Activated naive CD4-positive, alpha-beta T cell treated with anti-CD3 and anti-CD28 coated beads, Interleukin-2, amount 50 U/mL, for 72 hours (primary cell): Measurements from ENCODE around the gene AKNAD1. TPM values are rescaled to one million over a fixed set of nuclear protein-coding genes. Genes with fewer than 3 reads are reported as not detected.

Experiments used
- ATAC-seq, 2 donors: fragments of 150-1000 bp; cut with Tn5 transposase; 2 replicates each; pipeline ENCODE4 v1.10.0; 2021; ENCODE audit warnings: mild to moderate bottlenecking in 2 of 2, moderate library complexity in 2 of 2
- DNase-seq, 2 donors: peaks; one replicate each; pipeline ENCODE4 v3.0.0; 2021 to 2022; ENCODE audit warnings: low spot score in 2 of 2
- H3K27ac Mint-ChIP-seq, 2 donors: one replicate each; pipeline ENCODE4 v1.8.0; 2022; ENCODE audit warnings: mild to moderate bottlenecking in 2 of 2, mixed read lengths in 2 of 2
- H3K36me3 Mint-ChIP-seq, 2 donors: one replicate each; pipeline ENCODE4 v1.8.0; 2022; ENCODE audit warnings: mixed read lengths in 2 of 2
- H3K9me3 Mint-ChIP-seq, 2 donors: one replicate each; pipeline ENCODE4 v1.8.0; 2022; ENCODE audit warnings: mixed read lengths in 2 of 2
- total RNA-seq, 2 donors: library from RNA; stranded (reverse); gene quantifications; one replicate each; pipeline ENCODE4 v1.2.3, GENCODE V29; 2022

AKNAD1 gene
- total RNA-seq, 2 donors from 2014 or later, result not detected

DNA sequence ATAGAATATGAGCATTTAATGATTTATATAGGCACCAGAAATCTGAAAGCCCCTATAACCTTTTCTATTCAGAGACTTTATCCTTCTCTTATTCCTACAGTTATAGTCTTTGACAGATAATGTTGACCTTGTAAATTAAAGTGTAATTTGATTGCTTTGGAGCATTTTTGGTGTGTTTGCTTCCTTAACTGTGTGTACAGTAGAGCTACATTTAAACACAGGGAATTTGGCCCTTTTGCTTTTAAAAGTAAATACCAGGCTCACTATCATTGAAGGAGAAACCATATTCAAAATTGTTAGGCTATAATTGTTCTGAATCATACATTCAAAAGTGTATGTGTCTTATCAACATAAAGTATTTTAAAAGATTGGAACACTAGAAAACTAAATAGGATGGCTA is 77.4 kb downstream of the AKNAD1 start:
- Mint-ChIP-seq H3K27ac (no peak overlapping the region), H3K9me3 (peaks cover 0 to 6% of the 10 kb centered on the region in 2 donors), H3K36me3 (peaks cover 16 to 25% of the 10 kb centered on the region in 2 donors)
- no peak for DNase-seq
- no peak for ATAC-seq

DNA sequence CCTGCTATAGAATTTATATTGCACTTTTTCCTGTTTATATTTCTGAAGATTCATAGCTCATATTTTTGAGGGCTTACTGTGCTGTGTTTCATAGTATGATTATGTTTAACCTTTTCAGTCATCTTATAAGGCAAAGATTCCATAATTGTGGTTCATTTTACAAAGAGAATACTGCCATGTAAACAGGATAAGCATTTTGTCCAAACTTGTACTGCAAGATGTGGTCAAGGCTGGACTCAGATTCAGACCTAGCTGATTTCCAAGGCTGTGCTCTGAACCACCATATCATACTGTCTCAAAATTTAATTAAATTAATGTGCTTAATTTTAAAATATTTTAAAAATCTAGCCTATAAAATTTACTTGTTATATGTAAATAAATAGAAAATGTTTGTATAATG is 79.1 kb downstream of the AKNAD1 start:
- no peak for DNase-seq
- ATAC-seq, result no peak
- H3K27ac Mint-ChIP-seq, result no peak overlapping the region
- H3K36me3 Mint-ChIP-seq, result peaks cover 5 to 10% of the 10 kb centered on the region in 2 donors
- no peaks in the 10 kb centered on the region for H3K9me3 Mint-ChIP-seq

DNA sequence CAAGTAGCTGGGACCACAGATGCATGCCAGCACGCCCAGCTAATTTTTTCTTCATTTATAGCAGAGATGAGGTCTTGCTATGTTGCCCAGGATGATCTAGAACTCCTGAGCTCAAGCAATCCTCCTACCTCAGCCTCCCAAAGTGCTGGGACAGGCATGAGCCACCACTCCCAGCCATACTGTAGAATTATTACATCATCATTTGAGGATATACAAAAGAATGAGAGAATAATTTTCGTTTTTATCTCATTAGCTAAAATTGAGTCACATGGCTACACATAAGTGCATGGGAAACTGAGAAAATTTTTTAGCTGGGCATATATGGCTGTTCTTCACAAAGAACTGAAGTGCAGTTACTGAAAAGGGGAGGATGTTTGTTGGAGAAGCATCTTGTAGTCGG is 89.2 kb downstream of the AKNAD1 start:
- DNase-seq, result no peak

DNA sequence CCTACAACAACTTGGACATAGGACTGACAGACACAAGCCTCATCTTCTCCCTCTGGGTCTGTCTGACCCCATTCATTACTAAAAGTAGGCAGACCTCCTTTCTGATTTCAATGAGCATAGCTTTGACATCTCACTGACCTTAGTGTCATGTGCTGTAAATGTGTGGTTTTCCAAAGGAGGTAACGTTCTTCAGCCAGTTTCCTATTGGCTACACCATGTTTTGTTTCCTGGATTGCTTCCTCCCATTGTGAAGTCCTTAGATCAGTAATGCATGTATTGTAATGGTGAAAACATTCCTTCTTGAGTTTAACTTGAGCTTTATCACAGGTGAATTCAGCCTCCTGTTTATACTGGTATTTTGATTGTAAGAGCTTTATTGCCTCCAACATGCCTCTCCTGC is 89.8 kb downstream of the AKNAD1 start:
- Mint-ChIP-seq H3K36me3 (peaks cover 0 to 5% of the 10 kb centered on the region in 2 donors), H3K27ac (no peak overlapping the region), H3K9me3 (no peaks in the 10 kb centered on the region)
- ATAC-seq, result no peak
- no peak for DNase-seq

More for the DNA sequence above, 89.2 kb downstream of the AKNAD1 start:
- H3K9me3 Mint-ChIP-seq, result no peaks in the 10 kb centered on the region
- no peak for ATAC-seq
- no peak overlapping the region for H3K27ac Mint-ChIP-seq
- H3K36me3 Mint-ChIP-seq, result peaks cover 0 to 1% of the 10 kb centered on the region in 2 donors

Other genes with a start within 250 kb of the AKNAD1 start
- 10 to 100 TPM; 14.3 to 14.5 TPM for gene HENMT1, start 196.0 kb downstream of the AKNAD1 start, total RNA-seq
- gene PRPF38B, start 164.8 kb downstream of the AKNAD1 start, total RNA-seq, result 10 to 100 TPM; 64.5 to 69.4 TPM
- gene FNDC7, start 144.2 kb downstream of the AKNAD1 start, total RNA-seq, result under 1 TPM; 0.07 to 0.31 TPM
- 10 to 100 TPM; 34.8 to 44.4 TPM for gene STXBP3, start 110.4 kb downstream of the AKNAD1 start, total RNA-seq
- 10 to 100 TPM; 17.3 to 28.1 TPM for gene GPSM2, start 19.9 kb upstream of the AKNAD1 start, total RNA-seq
- 10 to 100 TPM; 15.5 to 19.9 TPM for gene CLCC1, start 106.4 kb upstream of the AKNAD1 start, total RNA-seq
- 10 to 100 TPM in 1 of 2 donors, 1 to 10 TPM in 1; 7.9 to 11.5 TPM for gene WDR47, start 185.0 kb upstream of the AKNAD1 start, total RNA-seq
- 10 to 100 TPM; 15.4 to 49.0 TPM for gene TAF13, start 218.9 kb upstream of the AKNAD1 start, total RNA-seq
- gene TMEM167B, start 233.7 kb upstream of the AKNAD1 start, total RNA-seq, result 10 to 100 TPM; 24.0 to 54.9 TPM